B cell (primary cell): ENCODE results near the gene ARL3. TPM values are rescaled to one million over a fixed set of nuclear protein-coding genes. Genes with fewer than 3 reads are reported as not detected.

Source experiments
- ATAC-seq: fragments of 200-7000 bp; cut with Tn5 transposase; one replicate; pipeline ENCODE4 v1.10.0; 2021; ENCODE audit warnings: low read depth, mild to moderate bottlenecking, moderate number of reproducible peaks, moderate library complexity
- CTCF ChIA-PET: fragments of 350-600 bp; sonication (Branson Sonifier 250); formaldehyde crosslinking; loops from one replicate; lab custom pipeline; 2021; ENCODE audit warnings: antibody characterized with exemption, inconsistent platforms; lab: Charles Lee
- POLR2A ChIA-PET: fragments of 350-600 bp; sonication (Branson Sonifier 250); formaldehyde crosslinking; loops from one replicate; lab custom pipeline; 2021; ENCODE audit warnings: antibody characterized with exemption; lab: Charles Lee
- DNase-seq: peaks from one replicate; pipeline ENCODE4 v3.0.0; 2013
- H2AFZ ChIP-seq: 2 replicates; pipeline ENCODE4 v1.6.1; 2012; ENCODE audit warnings: mild to moderate bottlenecking, low read depth, low read length; ENCODE audit not compliant: insufficient read depth, poor library complexity, severe bottlenecking
- H3K27ac ChIP-seq, 2 donors: 1 replicate in 1 of 2; 2 replicates in 1 of 2; pipeline ENCODE4 v1.5.1; 2012 to 2013; ENCODE audit warnings: low read length in 2 of 2, mild to moderate bottlenecking in 2 of 2, moderate library complexity in 1 of 2
- H3K27me3 ChIP-seq, 4 experiments: fragments of 200-600 bp in 1 of 4; sonication (generic) in 1 of 4; replicated peaks in 1 of 4; 1 replicate in 2 of 4; 2 replicates in 2 of 4; pipeline versions ENCODE4 v1.6.1 to v1.7.0; 2013 to 2016; ENCODE audit warnings: low read length in 3 of 4, mild to moderate bottlenecking in 2 of 4, mixed read lengths in 1 of 4, moderate library complexity in 1 of 4; ENCODE audit not compliant: insufficient read depth in 4 of 4, control insufficient read depth in 3 of 4; ENCODE audit errors: control extremely low read depth in 1 of 4
- H3K36me3 ChIP-seq, 2 experiments: replicated peaks in 1 of 2; 1 replicate in 1 of 2; 2 replicates in 1 of 2; pipeline versions ENCODE4 v1.6.1 to v1.7.1; 2013; ENCODE audit warnings: low read length in 1 of 2; ENCODE audit not compliant: insufficient read depth in 2 of 2, control insufficient read depth in 1 of 2; ENCODE audit errors: control extremely low read depth in 1 of 2, extremely low read depth in 1 of 2
- H3K4me1 ChIP-seq, 2 donors: fragments of 200-600 bp in 1 of 2; sonication (generic) in 1 of 2; 1 replicate in 1 of 2; 2 replicates in 1 of 2; pipeline versions ENCODE4 v1.5.1 to v1.6.1; 2013 to 2017; ENCODE audit warnings: low read length in 2 of 2; ENCODE audit not compliant: control insufficient read depth in 2 of 2, insufficient read depth in 2 of 2
- H3K4me2 ChIP-seq: replicated peaks from 2 replicates; pipeline ENCODE3; 2012; ENCODE audit warnings: mild to moderate bottlenecking, low read depth, low read length; ENCODE audit not compliant: poor library complexity, severe bottlenecking
- H3K4me3 ChIP-seq, 5 experiments: fragments of 200-600 bp in 1 of 5; sonication (generic) in 1 of 5; 1 replicate in 3 of 5; 2 replicates in 2 of 5; pipeline versions ENCODE4 v1.5.1 to v1.7.0; 2011 to 2016; ENCODE audit warnings: low read length in 4 of 5, mild to moderate bottlenecking in 4 of 5, low read depth in 2 of 5, control low read depth in 1 of 5, moderate library complexity in 1 of 5; ENCODE audit not compliant: insufficient read depth in 1 of 5; ENCODE audit errors: control extremely low read depth in 1 of 5, extremely low read depth in 1 of 5
- H3K79me2 ChIP-seq: fragments of 200-600 bp; sonication (generic); one replicate; pipeline ENCODE4 v1.6.0; 2016; ENCODE audit warnings: low read length; ENCODE audit not compliant: control insufficient read depth, insufficient read depth
- H3K9ac ChIP-seq: fragments of 200-600 bp; sonication (generic); 2 replicates; pipeline ENCODE4 v1.6.1; 2017; ENCODE audit warnings: mild to moderate bottlenecking, low read length, moderate library complexity
- H3K9me3 ChIP-seq, 3 donors: one replicate each; pipeline versions ENCODE4 v1.6.1 to v1.7.1; 2013; ENCODE audit warnings: low read length in 2 of 3; ENCODE audit not compliant: control insufficient read depth in 2 of 3, insufficient read depth in 1 of 3; ENCODE audit errors: control extremely low read depth in 1 of 3
- H4K20me1 ChIP-seq: 2 replicates; pipeline ENCODE4 v1.6.0; 2012; ENCODE audit warnings: mild to moderate bottlenecking, low read length; ENCODE audit not compliant: insufficient read depth, control insufficient read depth, poor library complexity, severe bottlenecking
- H3K27ac Mint-ChIP-seq: one replicate; pipeline ENCODE4 v1.8.0; 2021; ENCODE audit warnings: mixed read lengths
- H3K27me3 Mint-ChIP-seq: one replicate; pipeline ENCODE4 v1.8.0; 2021; ENCODE audit warnings: mixed read lengths
- H3K4me1 Mint-ChIP-seq: one replicate; pipeline ENCODE4 v1.8.0; 2021; ENCODE audit warnings: mixed read lengths
- H3K4me3 Mint-ChIP-seq: one replicate; pipeline ENCODE4 v1.8.0; 2021; ENCODE audit warnings: mixed read lengths
- H3K9me3 Mint-ChIP-seq: one replicate; pipeline ENCODE4 v1.8.0; 2022; ENCODE audit warnings: mixed read lengths; ENCODE audit not compliant: insufficient read depth
- CTCF ChIP-seq: fragments of 200-600 bp; IDR thresholded peaks from one replicate; pipeline ENCODE4 v1.8.0; 2022; ENCODE audit warnings: antibody characterized with exemption, mild to moderate bottlenecking
- EZH2 ChIP-seq: IDR thresholded peaks from 2 replicates; pipeline ENCODE4 v1.6.1; 2012; ENCODE audit warnings: borderline replicate concordance, low read depth, mild to moderate bottlenecking, moderate library complexity, low read length; ENCODE audit not compliant: insufficient read depth, poor library complexity, severe bottlenecking
- WGBS: methylation state at CpG from one replicate; pipeline ENCODE4 v1.1.5; 2013; ENCODE audit warnings: missing lambda C conversion rate; ENCODE audit not compliant: insufficient coverage; 5-methylcytosine and 5-hydroxymethylcytosine counted together
- intact Hi-C: fragments of 100-400 bp; cut with micrococcal nuclease; formaldehyde crosslinking; loops from one replicate; pipeline ENCODE4 v1.10.0; 2022
- polyA plus RNA-seq: library from polyadenylated mRNA; depleted of rRNA; stranded (reverse); fragments of >200 nt; gene quantifications from 2 replicates; pipeline ENCODE4 v1.2.3, GENCODE V29; 2012
- total RNA-seq, 2 donors: library from RNA; stranded (reverse); fragments of 120-200 nt in 1 of 2; gene quantifications; 1 replicate in 1 of 2; 2 replicates in 1 of 2; pipeline versions ENCODE4 v1.2.3 to v1.2.4, GENCODE V29; 2013 to 2022

The ARL3 gene
- total and polyA plus RNA-seq, 2 donors (not counting 1 experiment from before 2014, with no cell fraction given): 0.91 to 5.5 TPM

DNA sequence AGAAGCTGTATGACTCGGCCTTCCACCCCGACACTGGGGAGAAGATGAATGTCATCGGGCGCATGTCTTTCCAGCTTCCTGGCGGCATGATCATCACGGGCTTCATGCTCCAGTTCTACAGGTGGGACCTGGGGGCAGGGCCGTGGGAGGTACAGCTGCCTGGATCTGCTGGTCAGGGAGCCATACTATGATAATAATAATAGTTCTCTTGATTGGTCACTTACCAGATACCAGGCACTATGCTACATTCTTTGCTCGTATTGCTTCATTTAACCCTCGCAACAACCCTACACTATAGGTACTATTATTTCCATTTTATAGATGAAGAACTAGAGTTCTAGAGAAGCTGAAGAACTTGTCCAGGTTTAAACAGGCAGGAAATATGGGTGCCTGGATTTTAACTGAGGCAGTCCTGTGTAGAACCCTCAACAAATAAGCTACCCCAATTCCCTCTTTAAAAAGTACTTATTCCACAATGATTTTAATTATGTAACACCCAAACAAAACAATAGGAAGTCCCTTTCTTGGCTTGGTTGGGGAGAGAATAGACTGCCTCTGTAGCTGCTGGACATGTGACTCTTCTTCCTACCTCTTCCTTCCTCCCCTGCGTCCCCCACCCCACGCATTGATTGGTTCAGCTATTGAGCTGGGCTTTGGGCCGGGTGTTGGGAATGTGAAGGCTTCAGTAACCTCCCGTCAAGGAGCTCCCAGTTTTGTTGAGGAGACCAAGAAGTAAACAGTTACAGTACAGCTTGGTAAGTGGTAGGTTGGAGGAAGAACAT lies 13.0 kb upstream of the ARL3 start:
- Histone ChIP-seq H3K9ac (no peak overlapping the region), H3K4me3 (no peak overlapping the region), H3K36me3 (peaks cover 0 to 31% of the 10 kb centered on the region in 2 experiments), H3K79me2 (peaks cover 13% of the 10 kb centered on the region), H2AFZ (no peak overlapping the region), H3K27ac (no peak overlapping the region), H4K20me1 (no peaks in the 10 kb centered on the region), H3K4me2 (no peak overlapping the region), H3K9me3 (no peaks in the 10 kb centered on the region), H3K4me1 (no peaks in the 10 kb centered on the region), H3K27me3 (no peaks in the 10 kb centered on the region)
- 92% methylated on average over 6 of the region's 13 CpGs for WGBS
- ATAC-seq (no peak), DNase-seq (no peak)
- no peak for TF ChIP-seq CTCF
- TF ChIP-seq EZH2: no peak
- no peaks in the 10 kb centered on the region for H3K4me1 Mint-ChIP-seq
- peaks cover 3% of the 10 kb centered on the region for H3K9me3 Mint-ChIP-seq
- no peak overlapping the region for H3K4me3 Mint-ChIP-seq
- CTCF ChIA-PET: interaction anchor here (0.6 to 2.9 kb wide), 3 partner anchors 39 to 249 kb away, joined by 3 to 14 read pairs (median 5); no protein-coding TSS in a partner anchor
- intact Hi-C loops: no loop called here
- no peak overlapping the region for H3K27ac Mint-ChIP-seq
- no peaks in the 10 kb centered on the region for H3K27me3 Mint-ChIP-seq
- POLR2A ChIA-PET: no interaction called here

DNA sequence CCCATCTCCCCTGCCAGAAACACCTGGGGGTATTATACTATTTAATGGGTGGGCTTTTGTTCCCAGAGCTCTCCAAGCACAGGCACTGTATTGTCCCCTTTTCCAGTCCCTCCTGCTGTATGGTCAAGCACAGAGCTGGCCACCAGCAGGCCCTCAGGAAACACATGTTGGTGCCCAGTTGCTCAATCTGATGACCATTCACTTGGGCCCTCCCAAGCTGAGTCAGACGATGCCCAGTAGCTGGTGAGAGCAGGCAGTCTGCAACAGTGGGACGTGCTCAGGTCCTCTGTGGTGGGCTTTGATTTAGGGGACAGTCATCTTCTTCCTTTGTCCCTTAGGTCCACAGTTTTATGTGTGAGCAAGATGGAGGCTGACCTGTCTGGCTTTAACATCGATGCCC lies 12.1 kb upstream of the ARL3 start:
- Histone ChIP-seq H2AFZ (no peak overlapping the region), H3K27me3 (no peaks in the 10 kb centered on the region), H3K9me3 (no peaks in the 10 kb centered on the region), H3K9ac (no peak overlapping the region), H3K4me2 (no peak overlapping the region), H4K20me1 (no peaks in the 10 kb centered on the region), H3K4me3 (no peak overlapping the region), H3K27ac (no peak overlapping the region), H3K36me3 (peaks cover 0 to 31% of the 10 kb centered on the region in 2 experiments), H3K4me1 (no peaks in the 10 kb centered on the region), H3K79me2 (peaks cover 13% of the 10 kb centered on the region)
- ChIA-PET POLR2A (no interaction called here), CTCF (interaction anchor here (1.1 to 2.9 kb wide), 2 partner anchors 175 to 248 kb away, joined by 5 to 14 read pairs; no protein-coding TSS in a partner anchor)
- no peak for ATAC-seq
- Mint-ChIP-seq H3K27ac (no peak overlapping the region), H3K27me3 (no peaks in the 10 kb centered on the region), H3K9me3 (peaks cover 3% of the 10 kb centered on the region), H3K4me3 (no peak overlapping the region), H3K4me1 (no peaks in the 10 kb centered on the region)
- TF ChIP-seq CTCF: no peak
- no peak for TF ChIP-seq EZH2
- intact Hi-C loops: no loop called here
- WGBS: 66% methylated on average over 3 of the region's 3 CpGs
- DNase-seq: no peak
